GM18873 (cell line): ENCODE data around the gene REV3L.
"Not testable (repeated sequence)": the region's sequence is repeated elsewhere in the genome, so short reads cannot be mapped to it uniquely, and the experiment has no call there.

ENCODE experiments used
- ATAC-seq: cut with Tn5 transposase; IDR thresholded peaks from one replicate; pipeline ENCODE4 v1.9.1; 2021; ENCODE audit warnings: mild to moderate bottlenecking, moderate library complexity, moderate number of reproducible peaks; ENCODE audit not compliant: unreplicated experiment, low FRiP score

REV3L gene

GRCh38 chr6:111326563-111326962 lies 156.5 kb downstream of the REV3L start:
- no peak for ATAC-seq

GRCh38 chr6:111322145-111322544 lies 160.9 kb downstream of the REV3L start:
- no peak for ATAC-seq

DNA sequence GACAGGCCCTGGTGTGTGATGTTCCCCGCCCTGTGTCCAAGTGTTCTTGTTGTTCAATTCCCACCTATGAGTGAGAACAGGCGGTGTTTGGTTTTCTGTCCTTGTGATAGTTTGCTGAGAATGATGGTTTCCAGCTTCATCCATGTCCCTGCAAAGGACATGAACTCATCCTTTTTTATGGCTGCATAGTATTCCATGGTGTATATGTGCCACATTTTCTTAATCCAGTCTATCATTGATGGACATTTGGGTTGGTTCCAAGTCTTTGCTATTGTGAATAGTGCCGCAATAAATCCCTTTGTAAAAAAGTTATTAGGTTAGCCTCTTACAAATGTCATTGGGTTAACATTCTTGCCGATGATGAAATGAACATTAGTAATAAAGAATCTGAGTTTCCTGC lies 175.1 kb downstream of the REV3L start:
- ATAC-seq: not testable (repeated sequence)

DNA sequence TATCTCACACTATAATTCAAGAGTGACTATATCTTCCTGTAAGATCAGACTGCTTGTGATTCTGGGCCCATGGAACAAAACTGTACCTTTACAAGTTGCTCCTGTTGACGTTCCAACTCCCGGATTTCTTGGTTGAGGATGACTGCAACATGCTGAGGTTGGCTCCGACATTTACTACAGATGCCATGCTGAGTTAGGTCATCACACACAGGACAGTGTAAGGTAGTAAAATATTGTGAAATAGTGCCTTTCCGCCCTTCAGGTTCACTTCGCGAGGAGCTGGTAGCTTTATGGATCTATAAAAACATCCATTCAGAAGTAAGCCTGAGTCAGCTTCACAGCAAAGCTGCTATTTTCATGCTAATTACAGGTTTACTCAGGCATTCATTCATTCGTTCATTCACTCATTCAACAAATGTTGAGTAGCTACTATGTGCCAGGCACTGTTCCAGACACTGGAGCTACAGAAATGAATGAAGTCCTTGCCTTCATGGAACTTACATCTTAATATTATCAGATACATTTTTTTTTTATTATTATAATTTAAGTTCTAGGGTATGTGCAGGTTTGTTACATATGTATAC lies 175.7 kb downstream of the REV3L start:
- ATAC-seq: no peak

DNA sequence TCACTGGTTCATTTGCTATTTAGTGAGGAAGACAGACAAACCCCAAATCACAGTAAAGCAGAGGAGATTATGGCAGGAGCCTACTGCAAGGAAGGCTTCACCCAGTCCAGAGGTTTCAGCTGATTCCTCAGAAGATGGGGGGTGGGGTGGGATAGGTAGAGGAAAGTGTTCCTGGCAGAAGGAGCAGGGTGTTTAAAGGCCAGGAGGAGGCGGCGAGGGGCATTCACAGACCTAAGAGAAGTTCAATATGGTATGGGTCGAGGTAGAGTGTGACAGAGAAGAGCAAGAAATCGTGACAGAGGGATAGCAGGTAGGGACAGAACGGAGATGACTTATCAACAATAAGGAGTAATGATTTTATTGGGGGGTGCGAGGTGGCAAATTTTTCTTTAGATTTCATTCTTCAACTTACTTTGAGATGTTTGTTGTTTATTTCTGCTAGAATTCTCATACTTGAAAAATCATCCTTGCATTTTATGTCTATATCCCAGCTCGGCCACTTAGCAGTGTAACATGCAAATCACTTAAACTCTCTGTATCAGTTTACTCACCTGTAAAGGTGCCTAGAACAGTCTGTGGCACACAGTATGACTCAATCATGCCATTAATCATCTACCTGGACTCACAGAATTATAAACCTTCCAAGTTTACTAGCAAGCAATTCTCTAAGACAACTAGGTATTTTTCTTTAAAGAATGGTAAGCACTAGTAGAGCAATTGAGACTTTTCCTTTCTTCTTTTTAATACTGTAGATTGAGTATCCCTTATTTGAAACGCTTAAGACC lies 176.7 kb downstream of the REV3L start:
- no peak for ATAC-seq

GRCh38 chr6:111301946-111302345 lies 181.1 kb downstream of the REV3L start:
- ATAC-seq: no peak

GRCh38 chr6:111300938-111301800 lies 181.8 kb downstream of the REV3L start:
- ATAC-seq: not testable (repeated sequence)

- ATAC-seq: no peak
Measured at GRCh38 chr6:111297776-111298175, 185.2 kb downstream of the REV3L start.

DNA sequence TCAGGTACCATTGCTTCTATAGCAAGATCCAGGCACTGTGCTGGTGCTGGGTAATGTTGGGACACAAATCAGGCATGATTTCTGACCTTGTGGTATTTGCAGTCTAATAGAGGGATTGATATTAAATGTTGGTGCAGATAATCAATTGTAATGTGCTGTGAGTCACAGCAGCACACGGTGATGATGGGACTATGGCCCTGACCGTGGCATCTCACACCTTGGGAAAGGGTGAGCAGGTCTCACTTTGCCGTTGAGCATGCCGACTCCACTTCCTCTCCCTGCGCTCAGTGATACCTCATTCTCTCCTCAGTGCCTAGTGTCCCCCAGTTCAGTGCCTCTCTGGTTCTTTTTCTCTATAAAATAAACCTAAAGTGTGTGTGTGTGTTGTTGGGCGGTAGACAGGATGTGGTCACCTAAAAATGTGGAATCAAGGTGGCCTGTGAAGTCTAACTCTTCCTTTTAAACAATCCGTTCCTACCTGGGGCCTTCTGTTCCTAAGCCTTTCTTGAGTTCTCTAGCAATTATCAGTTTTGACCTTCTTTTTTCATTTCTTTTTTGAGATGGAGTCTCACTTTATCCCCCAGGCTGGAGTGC lies 188.5 kb downstream of the REV3L start:
- no peak for ATAC-seq

DNA sequence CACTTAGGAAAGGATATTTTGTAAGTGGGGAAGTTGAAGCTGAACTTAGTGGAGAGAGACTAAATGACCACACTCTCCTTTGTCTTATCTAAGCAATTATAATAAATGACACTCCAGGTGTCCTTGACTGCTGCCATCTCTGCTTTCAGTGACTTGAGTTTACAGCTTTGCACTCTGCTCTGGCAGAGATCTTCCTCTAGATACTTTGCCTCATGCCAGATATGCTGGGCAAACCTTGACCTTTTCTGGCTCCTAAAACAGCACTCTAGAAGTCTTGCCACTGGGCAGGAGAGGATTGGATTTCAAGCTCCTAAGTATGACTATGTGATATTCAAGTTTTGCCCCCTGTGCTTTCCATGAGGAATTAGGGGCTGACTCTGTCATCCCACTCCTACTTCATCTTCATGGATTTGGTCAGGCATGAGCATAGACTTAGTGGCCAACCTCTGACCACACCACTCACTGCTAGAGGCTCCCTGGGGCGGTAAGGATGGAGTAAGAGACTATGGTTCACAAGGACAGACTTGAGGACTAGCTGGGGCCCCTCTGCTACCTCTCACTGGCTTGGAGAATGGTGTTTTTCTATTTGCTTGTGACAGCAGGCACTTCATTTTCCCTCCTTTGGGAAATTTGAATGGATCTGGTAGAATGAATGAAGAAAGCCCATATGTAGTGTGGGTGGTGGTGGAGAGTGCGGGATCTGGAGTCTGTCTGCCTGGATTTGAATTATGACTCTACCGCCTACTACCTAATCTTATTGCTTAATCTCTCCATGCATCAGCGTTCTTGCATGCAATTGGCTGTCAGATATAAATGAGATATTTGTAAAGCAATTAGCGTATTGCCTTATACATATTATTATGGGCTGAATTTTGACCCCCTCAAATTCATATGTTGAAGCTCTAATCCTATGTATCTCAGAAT lies 191.4 kb downstream of the REV3L start:
- ATAC-seq: no peak

- not testable (repeated sequence) for ATAC-seq
Measured at GRCh38 chr6:111290689-111291335, 192.2 kb downstream of the REV3L start.

DNA sequence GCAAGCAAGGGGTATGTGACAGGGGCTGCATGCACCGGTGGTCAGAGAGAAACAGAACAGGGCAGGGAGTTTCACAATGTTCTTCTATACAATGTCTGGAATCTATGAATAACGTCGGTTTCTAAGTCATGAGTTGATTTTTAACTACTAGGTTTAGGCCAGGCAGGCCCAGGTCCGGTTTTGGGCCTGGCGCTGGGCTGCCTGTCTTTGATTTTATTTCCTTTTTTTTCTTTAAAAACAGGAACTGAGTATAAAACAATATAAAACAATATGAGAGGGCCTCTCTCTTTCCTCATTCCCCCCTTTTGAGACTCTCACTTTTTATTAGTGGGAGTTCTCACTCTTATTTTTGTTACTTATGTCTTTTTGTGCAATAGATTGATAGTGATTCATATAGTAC lies 198.7 kb downstream of the REV3L start:
- not testable (repeated sequence) for ATAC-seq

- ATAC-seq: no peak
Measured at GRCh38 chr6:111283707-111284106, 199.3 kb downstream of the REV3L start.

- ATAC-seq: no peak
Measured at GRCh38 chr6:111282515-111282914, 200.5 kb downstream of the REV3L start.

GRCh38 chr6:111280445-111280955 lies 202.5 kb downstream of the REV3L start:
- ATAC-seq: no peak

GRCh38 chr6:111278731-111279130 lies 204.3 kb downstream of the REV3L start:
- no peak for ATAC-seq

DNA sequence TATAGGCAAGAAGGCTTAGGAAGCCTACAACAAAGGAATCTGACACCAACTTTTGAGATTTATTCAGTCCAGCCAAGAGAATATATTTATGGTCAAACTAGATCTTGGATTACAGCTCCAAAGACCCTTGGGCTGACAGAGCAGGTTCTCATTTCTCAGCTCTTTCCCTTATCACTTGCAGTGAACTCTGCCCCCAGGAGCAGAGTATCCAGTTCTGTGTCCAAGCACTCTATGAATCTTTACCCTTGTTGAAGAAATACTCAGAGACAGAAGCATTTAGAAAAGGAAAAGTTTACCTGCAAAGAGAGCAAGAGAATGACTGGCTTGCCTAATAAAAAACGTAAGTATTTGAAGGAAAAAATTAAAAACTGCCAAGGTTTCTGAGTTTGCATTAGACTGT lies 205.2 kb downstream of the REV3L start:
- ATAC-seq: no peak

DNA sequence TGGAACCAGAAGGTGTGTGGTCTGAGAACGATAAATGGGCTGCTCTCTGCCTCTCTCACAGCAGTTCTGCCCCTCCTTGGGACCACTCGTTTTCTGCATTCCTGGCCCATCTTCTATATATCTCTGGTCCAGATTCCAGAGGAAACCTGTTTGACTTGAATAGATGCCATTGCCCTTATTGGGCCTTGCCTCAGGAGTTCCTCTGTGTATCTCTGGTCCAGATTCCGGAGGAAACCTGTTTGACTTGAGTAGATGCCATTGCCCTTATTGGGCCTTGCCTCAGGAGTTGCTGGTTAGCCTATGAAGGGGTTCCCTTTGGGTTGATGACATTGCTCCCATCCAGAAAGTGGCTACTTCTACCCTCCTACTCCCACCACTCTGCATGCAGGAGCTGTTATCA lies 206.3 kb downstream of the REV3L start:
- ATAC-seq: no peak

GRCh38 chr6:111276335-111276734 lies 206.7 kb downstream of the REV3L start:
- no peak for ATAC-seq
